ENCODE measurements around the gene SEC62.
"Not testable (repeated sequence)": the region's sequence is repeated elsewhere in the genome, so short reads cannot be mapped to it uniquely, and the experiment has no call there.

Gene SEC62

DNA sequence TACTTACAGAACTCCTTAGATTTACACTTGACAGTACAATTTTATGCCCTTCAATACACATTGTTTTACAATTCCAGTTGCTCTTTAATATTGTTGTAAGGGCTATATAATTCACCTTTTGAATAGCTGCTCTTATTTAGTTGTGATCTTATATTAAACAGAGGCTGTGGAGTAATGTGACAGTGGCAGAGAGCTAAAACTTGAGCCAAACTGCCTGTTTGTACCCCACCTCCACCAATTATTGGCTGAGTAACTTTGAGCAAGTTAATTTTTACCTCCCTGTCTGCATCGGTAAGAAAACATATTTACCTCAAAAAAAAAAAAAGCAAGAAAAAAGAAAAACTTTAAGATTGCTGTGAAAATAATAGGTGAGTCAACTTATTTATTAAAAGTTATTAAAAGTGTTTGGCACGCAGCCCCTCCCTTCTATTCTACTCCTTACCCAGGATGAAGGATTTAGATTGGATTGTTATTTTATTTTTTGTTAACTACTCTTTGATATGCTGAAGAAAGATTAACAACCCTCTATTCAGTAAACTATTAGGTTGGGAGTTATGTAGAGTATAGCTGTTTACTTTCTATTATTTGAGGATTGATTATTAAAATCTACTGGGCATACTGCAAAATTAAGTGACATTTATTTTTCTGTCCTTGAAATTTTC lies 1.7 kb downstream of the SEC62 start:
- DNase-seq: no peak

DNA sequence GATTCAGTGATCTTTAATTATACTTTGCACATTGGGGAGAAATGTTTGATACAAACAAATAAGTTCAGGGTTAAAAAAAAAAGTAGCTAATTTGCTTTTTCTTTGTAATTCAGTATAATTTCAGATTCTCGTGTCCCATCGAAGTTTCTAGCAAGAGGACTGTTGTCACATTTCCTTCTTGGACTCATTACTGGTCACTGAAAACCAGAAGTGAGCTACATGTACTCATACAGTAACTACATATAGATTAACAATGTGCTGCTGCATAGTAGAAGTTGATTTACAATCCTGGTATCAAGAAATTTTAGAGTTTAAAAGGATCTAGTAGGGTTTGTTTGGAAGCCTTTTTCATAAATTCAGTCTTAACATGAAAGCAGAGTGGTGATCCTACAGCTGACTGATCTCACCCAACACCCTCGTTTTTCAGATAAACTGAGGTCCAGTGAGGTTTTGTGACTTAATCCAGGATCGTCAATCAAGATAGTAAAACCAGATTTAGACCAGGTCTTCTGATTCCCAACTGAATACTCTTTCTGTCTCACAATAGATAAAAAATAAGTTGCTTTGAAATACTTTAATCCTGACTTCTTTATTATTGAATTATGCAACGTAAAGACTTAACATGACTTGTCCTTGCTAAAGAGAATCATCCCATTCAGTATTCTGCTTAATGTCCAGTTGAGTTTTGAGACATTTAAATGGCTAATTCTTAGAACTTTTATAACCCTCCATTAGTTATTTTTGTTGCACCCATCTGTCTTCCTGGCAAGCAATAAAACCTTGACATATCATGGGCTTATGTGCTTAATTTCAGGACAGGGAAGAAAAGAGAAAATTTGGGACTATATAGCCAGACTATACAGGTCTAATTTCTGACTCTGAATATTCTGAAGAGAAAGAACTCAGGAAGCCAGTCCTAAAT lies 2.8 kb downstream of the SEC62 start:
- peak; percentile 7 for DNase-seq

DNA sequence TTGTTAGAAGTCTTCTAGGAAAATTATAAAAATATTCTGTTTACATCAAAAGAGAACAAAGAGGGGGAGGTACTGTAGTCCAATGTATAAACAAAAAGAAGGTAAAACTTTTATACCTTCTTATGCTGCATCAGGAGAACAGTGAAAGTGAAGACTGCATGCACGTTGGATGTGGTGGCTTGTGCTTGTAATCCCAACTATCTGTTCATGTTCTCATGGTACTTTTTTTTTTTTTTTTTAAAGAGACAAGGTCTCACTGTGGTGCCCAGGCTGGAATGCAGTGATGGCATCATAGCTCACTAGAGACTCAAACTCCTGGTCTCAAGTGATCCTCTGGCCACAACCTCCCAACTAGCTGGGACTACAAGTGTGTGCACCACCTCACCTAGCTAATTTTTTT lies 4.2 kb downstream of the SEC62 start:
- DNase-seq: no peak

DNA sequence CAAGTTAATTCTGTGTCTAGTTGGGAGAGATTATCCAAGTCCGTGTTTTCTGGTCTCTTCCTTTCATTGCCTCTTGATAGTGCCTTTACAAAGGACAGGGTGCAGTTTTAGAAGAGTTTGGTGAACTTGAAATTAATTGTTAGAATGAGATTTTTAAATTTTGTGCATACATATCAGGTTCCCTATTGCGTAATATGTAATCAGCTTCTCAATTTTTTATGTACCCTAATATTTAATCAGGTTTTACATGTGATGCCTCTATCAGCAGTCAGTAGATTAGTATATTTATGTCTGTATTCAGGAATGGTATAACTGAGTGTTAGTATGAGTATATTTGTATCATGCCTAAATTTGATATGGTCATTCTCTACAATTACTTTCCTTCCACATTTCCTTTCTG lies 4.9 kb downstream of the SEC62 start:
- DNase-seq: no peak

DNA sequence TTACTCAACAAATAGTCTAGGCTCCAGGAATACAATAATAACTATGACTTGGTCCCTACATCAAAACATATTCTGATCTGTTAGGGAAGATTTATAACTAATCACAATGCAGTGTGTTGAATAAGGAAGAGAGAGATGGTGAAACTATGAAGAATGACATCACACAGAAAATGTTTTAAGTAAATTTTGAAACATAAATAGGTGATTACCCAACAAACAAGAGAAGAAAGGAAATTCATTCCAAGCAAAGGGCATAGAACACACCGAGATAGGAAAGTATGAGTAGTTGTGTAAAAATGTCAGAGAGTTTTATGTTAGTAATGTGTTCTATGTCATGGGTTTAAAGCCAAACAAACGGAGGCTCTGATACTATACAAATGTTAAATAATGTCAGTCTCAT lies 13.4 kb downstream of the SEC62 start:
- DNase-seq: no peak

DNA sequence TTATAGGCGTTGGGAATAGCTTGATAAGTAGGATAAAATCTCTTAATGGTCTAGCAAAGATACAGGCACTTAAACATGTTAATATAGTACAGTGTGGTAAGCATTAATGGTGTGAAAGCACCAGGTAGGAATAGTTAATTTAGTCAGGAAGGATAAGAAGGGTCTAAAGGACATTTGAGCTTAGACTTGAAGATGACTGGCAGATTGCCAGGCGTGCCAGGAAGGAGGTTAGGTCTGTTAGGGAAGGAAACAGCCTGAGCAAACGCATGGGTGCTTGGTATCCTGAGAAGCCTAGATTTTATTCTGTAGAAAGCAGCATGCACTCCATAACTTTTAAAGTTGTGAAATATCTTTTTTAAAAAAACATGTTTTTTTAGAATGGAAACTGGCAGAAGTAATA lies 17.7 kb downstream of the SEC62 start:
- DNase-seq: no peak

DNA sequence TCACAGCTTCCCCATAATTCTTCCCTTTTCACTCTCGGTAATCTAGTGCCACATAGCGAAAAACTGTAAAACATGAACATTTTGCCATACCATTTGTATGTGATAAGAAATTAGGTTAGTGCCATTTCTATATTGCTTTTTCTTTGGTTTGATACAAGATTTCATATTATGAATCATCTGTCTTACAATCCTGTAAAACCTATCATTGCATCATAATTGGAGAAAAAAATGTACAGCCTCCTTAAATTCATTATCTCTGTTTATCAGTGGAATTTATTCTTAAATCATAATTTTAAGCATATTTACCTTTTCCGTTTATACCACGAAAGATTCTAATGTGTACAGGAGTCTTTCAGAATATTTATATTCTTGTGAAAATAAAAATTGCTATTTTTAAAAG lies 23.8 kb downstream of the SEC62 start:
- no peak for DNase-seq

DNA sequence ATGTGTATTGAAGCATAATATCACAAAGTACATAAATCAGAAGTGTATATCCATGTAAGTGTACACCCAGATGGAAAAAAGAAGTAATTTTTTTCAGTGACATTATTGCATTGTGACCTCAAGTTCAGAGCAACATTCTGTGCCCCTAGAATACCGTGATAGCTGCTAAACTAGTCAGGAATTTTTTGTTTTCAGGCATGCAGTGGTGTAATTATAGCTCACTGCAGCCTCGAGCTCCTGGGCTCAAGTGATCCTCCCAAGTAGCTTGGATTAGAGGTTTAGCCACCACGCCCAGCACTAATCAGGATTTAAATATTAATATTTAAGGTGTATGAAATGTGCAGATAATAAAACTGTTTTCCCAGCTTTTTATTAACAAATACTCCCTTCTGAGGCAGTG lies 25.5 kb downstream of the SEC62 start:
- no peak for DNase-seq

DNA sequence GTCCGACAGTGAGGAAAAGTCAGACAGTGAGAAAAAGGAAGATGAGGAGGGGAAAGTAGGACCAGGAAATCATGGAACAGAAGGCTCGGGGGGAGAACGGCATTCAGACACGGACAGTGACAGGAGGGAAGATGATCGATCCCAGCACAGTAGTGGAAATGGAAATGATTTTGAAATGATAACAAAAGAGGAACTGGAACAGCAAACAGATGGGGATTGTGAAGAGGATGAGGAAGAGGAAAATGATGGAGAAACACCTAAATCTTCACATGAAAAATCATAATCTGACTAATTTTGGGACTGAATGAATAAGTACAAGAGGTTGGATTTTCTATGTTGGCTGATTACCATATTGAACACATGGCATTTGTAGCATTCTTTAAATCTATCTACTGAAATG lies 26.2 kb downstream of the SEC62 start:
- DNase-seq: no peak

DNA sequence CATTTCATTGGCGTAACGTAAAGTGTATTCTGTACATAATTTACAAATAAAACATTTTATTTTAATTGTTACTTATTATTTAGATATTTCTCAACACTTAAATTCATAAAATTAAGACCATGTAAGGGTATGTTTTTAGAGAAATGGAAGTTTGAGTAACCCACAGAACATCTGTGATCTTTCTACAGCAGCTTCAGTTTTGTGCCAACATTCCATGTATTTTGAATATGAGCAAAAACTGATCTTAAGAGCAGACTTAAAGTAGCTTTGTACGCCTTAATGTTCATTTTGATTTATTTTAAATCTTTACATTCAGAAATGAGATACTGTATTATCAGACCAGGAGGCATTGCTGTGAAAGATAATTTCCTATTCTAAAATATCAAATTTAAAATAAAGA lies 27.2 kb downstream of the SEC62 start:
- no peak for DNase-seq

DNA sequence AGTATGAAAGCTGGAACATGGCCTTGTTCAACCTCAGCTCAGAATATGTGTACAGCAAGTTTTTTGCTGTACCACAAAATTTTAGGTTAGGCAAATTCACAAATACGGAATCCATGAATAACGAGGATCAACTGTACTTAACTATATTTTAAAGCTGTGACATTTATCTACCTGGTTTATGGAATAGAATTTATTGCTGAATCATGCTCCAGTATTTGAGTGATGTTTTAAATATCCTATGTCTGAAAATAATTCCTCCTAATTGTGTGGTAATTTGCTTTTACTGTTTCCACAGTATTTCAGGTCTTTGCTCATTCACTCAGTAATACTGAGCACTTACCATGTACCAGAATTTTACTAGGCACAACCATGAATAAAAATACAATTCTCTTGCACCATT lies 29.5 kb downstream of the SEC62 start:
- DNase-seq: no peak

DNA sequence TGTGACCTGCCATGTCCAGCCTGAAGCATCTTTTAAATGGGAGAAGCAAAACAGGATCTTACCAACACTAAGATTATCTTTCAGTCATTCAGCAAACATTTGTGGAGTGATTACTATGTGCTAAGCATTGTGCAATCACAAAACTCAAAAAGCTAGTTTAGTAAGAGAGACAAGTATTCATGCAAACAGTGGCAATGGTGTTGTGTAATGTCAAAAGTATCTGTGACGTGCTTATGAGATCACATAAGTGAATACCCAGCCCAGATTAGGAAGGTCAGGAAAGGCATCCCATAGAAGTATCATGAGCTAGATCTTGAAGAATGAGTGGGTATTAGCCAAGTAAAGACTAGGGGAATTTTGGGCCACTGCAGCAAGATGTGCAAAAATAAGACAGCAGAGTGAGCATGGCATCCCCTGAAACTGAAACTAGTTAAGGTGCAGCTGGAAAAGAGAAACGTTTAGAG lies 32.1 kb downstream of the SEC62 start:
- DNase-seq: no peak

DNA sequence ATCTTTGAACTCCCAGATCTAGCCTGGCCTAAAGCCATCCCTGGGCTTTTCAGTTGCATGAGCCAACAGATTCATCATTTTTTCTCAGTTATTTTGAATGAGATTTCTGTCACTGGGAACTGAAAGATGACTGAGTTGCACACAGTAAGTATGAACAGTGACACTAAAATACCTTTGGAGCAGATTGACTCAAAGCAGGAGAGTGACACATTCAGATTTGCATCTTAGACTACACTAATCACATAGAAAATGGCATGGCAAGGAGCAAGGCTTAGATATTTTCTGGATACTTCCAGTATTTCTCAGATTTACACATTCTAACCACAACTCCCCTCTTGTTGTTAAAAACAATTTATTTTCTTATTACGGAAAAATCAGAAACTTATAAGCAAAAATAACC lies 32.8 kb downstream of the SEC62 start:
- DNase-seq: no peak

DNA sequence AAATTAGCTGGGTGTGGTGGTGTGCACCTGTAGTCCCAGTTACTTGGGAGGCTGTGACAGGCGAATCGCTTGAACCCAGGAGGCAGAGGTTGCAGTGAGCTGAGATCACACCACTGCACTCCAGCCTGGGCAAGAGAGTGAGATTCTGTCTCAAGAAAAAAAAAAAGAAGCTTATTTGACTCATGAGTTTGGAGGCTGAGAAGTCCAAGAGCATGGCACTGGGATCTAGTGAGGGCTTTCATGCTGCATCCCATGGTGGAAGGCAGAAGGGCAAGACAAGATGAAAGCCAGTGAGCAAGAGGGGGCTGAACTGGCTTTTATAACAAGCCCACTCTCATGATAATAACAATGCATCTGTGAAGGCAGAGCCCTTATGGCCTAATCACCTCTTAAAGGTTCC lies 33.4 kb downstream of the SEC62 start:
- DNase-seq: no peak

DNA sequence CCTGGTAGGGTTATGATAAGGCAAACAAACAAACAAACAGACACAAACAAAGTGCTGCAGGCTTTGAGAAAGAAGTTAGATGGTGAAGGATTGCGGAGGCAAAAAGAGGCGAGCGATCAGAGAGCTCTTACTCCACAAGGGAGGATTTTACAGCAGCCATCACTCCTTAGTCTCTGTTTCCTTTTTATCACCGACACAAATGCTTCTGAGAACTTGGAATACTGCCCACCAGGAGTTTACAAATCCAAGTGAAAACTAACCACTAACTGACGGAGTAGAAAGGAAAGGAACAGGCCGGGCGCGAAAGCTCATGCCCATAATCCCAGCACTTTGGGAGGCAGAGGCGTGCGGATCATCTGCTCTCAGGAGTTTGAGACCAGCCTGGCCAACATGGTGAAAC lies 35.6 kb downstream of the SEC62 start:
- no peak for DNase-seq

DNA sequence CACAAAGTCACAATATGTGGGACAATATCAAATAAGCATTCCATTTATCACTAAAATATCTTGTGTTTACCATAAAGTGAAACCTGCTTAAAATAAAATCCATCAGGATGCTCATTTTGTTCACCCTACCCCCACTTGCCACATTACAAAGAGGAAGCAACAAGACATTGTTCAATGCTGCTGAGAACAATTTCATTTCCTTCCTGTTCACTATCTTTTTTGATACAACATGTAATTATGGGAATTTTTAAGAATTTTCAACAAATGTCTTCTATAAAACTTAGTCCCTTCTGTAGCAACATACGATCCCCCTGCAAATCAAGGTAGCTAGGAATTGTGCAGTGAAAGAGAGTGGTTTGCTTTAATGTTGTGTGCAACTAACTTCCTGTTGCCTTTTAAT lies 36.3 kb downstream of the SEC62 start:
- DNase-seq: peak; percentile 2

DNA sequence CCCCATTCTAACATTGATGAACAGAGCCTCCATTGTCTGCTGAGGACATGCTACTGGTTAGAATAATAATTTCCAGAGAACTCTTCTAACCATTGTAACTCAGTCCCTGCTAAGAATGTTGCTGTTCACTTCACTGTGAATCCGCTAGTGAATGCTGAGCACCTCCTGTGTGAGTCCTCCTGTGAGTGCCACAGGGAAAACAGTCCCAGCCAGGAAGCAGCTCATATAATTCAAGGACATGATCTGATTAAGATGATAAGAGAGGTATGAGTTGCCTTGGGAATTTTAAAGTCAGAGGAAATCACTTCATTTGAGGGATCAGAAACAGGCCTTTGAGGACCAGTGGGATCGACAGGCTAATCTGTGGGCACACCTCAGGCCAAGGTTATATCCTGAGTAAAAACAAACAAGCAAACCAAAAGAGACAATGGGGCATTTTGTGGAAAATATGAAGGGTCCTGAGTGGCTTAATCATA lies 37.3 kb downstream of the SEC62 start:
- no peak for DNase-seq

DNA sequence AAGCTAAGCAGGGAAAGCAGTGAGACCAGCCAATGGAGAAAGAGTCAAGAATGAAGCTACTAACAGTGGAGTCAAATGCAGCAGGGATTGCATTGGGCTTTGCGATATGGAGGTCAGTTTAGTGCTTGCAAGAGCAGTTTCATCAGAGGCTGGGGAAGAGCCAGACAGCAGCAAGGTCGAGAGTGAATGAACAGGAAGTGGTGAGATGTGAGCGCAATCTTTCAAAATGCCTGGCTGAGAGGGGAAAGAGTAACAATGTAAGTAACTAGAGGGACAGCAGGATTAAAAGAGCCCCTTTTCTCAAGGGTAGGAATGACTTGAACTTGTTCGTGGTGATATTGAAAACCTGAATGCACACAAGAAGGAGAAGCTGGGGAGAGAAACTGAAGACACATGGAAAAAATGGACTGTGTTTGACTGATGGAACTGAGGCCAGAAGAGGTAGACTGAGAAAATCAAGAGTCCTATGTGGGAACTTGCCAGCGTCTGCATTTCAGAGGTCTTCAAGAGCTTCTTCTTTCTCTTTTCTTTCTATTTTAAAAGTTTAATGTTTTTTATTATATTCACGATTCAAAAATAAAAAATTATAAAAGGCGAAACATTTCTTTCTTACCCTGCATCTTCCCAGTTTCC lies 40.5 kb downstream of the SEC62 start:
- DNase-seq: peak; percentile 14

DNA sequence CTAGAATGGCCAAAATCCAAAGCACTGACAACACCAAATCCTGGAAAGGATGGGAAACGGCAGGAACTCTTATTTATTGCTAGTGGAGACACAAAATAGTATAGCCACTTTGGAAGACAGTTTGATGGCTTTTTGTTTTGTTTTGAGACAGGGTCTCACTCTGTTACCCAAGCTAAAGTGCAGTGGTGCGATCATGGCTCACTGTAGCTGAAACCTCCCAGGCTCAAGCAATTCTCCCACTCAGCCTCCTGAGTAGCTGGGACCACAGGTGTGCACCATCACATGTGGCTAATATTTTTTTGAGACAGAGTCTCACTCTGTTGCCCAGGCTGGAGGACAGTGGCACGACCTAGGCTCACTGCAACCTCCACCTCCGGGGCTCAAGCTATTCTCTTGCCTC lies 43.9 kb downstream of the SEC62 start:
- no peak for DNase-seq

DNA sequence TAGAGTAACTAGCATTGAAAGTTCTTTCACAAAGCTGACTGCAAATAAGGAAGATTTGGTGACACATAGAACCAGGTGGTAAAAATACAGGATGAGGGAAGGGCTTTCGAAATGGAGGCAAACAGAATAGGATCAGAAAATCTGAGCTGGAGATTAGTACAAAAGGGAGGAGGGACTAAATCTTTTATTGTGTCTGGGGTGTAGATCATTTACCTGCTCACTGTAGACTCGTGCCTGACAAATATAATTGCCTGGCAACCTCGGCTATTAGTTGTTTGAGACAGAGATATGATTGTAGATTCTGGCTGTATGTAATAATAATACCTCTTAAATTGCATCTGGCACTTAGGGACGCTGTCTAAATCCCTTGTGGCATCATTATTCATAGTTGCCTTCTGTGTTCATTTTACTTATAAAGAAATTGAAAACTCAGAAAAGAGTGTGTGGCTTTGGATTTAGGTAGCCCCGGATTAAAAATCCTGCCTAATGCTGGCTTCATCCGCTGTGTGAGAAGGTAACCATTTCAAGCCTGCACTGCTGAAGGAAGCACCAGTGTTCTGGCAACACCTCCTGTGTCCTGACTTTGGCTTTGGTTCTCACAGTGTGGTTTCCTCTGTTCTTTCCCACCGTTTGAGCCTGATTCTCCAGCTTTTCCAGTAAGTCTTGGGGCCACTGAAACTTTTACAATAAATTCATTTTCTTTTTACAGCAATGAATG lies 46.2 kb downstream of the SEC62 start:
- DNase-seq: no peak

DNA sequence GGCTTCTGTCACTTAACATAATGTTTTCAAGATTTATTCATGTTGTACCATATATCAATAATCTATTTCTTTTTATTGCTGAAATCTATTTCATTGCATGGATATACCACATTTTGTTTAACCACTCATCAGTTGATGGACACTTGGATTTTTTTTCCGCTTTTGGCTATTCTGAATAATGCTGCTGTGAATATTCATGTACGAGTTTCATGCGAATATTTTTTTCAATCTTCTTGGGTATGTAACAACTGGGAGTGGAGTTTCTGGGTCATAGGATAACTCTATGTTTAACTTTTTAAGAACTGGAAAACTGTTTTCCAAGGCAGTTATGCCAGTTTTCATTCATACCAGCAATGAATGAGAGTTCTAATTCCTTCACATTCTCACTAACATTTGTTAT lies 49.5 kb downstream of the SEC62 start:
- no peak for DNase-seq

DNA sequence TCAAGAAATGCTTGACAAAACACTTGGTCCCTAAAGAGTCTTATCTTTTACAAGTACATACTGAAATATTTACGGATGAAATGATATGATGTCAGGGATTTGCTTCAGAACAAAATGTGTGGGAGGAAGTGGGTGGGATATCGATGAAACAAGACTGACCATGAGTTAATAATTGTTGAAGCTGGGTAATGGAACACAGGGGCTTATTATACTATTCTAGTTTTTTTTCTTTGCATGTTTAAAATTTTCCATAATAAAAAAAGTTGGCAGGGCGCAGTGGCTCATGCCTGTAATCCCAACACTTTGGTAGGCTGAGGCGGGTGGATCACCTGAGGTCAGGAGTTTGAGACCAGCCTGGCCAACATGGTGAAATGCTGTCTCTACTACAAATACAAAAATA lies 52.7 kb downstream of the SEC62 start:
- DNase-seq: not testable (repeated sequence)

DNA sequence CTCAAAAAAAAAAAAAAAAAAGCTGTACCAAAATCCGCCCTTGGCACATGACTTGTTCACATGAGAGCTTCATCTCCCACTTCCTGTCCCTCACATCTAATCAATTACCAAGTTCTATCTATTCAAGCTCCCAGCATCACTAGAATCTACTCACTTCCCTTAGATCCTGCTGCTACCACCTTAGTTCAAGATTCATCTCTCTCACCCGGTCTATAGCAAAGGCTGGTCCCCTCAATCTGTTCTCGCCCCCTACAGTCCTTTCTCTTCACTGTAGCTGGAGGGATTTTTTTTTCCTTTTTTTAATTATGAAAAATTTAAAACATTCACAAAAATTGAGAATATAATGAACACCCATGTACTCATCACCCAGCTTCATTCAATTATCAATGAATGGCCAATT lies 54.5 kb downstream of the SEC62 start:
- no peak for DNase-seq
